Sigmoid colon (tissue), 4 donors: ENCODE measurements around the gene TRAF7.

Source experiments
- CTCF ChIP-seq, 4 experiments: fragments of 450-650 bp in 3 of 4; fragments of 200-600 bp in 1 of 4; IDR thresholded peaks; one replicate each; pipeline ENCODE4 v1.5.1; 2016 to 2019; ENCODE audit warnings: antibody characterized with exemption in 4 of 4, mild to moderate bottlenecking in 3 of 4, moderate library complexity in 2 of 4
- EP300 ChIP-seq, 4 donors: sonication (generic); formaldehyde crosslinking; IDR thresholded peaks; one replicate each; pipeline ENCODE4 v1.6.1; 2017; ENCODE audit warnings: antibody characterized with exemption in 4 of 4
- POLR2A ChIP-seq, 2 donors: fragments of 450-650 bp; IDR thresholded peaks; one replicate each; pipeline ENCODE4 v1.6.1; 2016; ENCODE audit warnings: antibody characterized with exemption in 2 of 2, mild to moderate bottlenecking in 2 of 2, moderate library complexity in 2 of 2
- POLR2AphosphoS5 ChIP-seq, 4 donors: sonication (generic); formaldehyde crosslinking; IDR thresholded peaks; one replicate each; pipeline ENCODE4 v1.6.1; 2017; ENCODE audit warnings: antibody characterized with exemption in 4 of 4

GRCh38 chr16:2191446-2191706 is 35.8 kb downstream of the TRAF7 start:
- TF ChIP-seq POLR2A (IDR thresholded peaks at IDR 0.05) (no peak), CTCF (IDR thresholded peaks at IDR 0.05) (no peak), EP300 (IDR thresholded peaks at IDR 0.05) (no peak), POLR2AphosphoS5 (IDR thresholded peaks at IDR 0.05) (no peak)
